Hepatocyte (in vitro differentiated cells): Measurements from ENCODE around the gene FBXL13. TPM values are rescaled to one million over a fixed set of nuclear protein-coding genes. Genes with fewer than 3 reads are reported as not detected.

Experiments
- DNase-seq: peaks from one replicate; pipeline ENCODE4 v3.0.0-alpha.2; 2016; ENCODE audit warnings: low spot score
- H2AFZ ChIP-seq: fragments of 200-600 bp; sonication (generic); 2 replicates; pipeline ENCODE4 v1.6.0; 2016; ENCODE audit warnings: antibody characterized with exemption, mild to moderate bottlenecking
- H3K27ac ChIP-seq: fragments of 200-600 bp; sonication (generic); 2 replicates; pipeline ENCODE4 v1.5.1; 2016; ENCODE audit warnings: mild to moderate bottlenecking
- H3K27me3 ChIP-seq: fragments of 200-600 bp; sonication (generic); 2 replicates; pipeline ENCODE4 v1.6.1; 2016
- H3K36me3 ChIP-seq: fragments of 200-600 bp; sonication (generic); replicated peaks from 2 replicates; pipeline ENCODE4 v1.5.1; 2016; ENCODE audit warnings: low read depth; ENCODE audit not compliant: insufficient read depth
- H3K4me1 ChIP-seq: fragments of 200-600 bp; sonication (generic); 2 replicates; pipeline ENCODE4 v1.5.1; 2016; ENCODE audit warnings: mild to moderate bottlenecking, moderate library complexity; ENCODE audit not compliant: insufficient read depth
- H3K4me2 ChIP-seq: fragments of 200-600 bp; sonication (generic); 2 replicates; pipeline ENCODE4 v1.6.0; 2016
- H3K4me3 ChIP-seq: fragments of 200-600 bp; sonication (generic); 2 replicates; pipeline ENCODE4 v1.5.1; 2016; ENCODE audit warnings: mild to moderate bottlenecking
- H3K79me2 ChIP-seq: fragments of 200-600 bp; sonication (generic); 2 replicates; pipeline ENCODE4 v1.6.0; 2017; ENCODE audit warnings: mild to moderate bottlenecking
- H3K9me2 ChIP-seq: fragments of 200-600 bp; sonication (generic); replicated peaks from 2 replicates; pipeline ENCODE4 v1.6.0; 2017; ENCODE audit warnings: mild to moderate bottlenecking; ENCODE audit not compliant: insufficient read depth
- H3K9me3 ChIP-seq: fragments of 200-600 bp; sonication (generic); 2 replicates; pipeline ENCODE4 v1.5.1; 2016; ENCODE audit warnings: low read depth, mild to moderate bottlenecking
- H4K20me1 ChIP-seq: fragments of 200-600 bp; sonication (generic); 2 replicates; pipeline ENCODE4 v1.6.0; 2016; ENCODE audit warnings: mild to moderate bottlenecking; ENCODE audit not compliant: insufficient read depth, poor library complexity, severe bottlenecking
- CTCF ChIP-seq: fragments of 200-600 bp; sonication (generic); IDR thresholded peaks from 2 replicates; pipeline ENCODE4 v1.5.1; 2016; ENCODE audit warnings: antibody characterized with exemption, mild to moderate bottlenecking; ENCODE audit not compliant: poor library complexity
- EZH2 ChIP-seq: fragments of 200-600 bp; sonication (generic); IDR thresholded peaks from 2 replicates; pipeline ENCODE4 v1.6.1; 2016; ENCODE audit warnings: antibody characterized with exemption, mild to moderate bottlenecking, borderline replicate concordance
- EZH2phosphoT487 ChIP-seq: fragments of 200-600 bp; sonication (generic); IDR thresholded peaks from one replicate; pipeline ENCODE4 v1.6.1; 2018; ENCODE audit warnings: antibody characterized with exemption, mild to moderate bottlenecking, low read depth, moderate library complexity; ENCODE audit not compliant: unreplicated experiment, severe bottlenecking
- WGBS: methylation state at CpG from one replicate; pipeline ENCODE4 v1.1.6; 2016; ENCODE audit warnings: low lambda C conversion rate; ENCODE audit errors: missing lambda C conversion rate; 5-methylcytosine and 5-hydroxymethylcytosine counted together
- polyA plus RNA-seq: library from polyadenylated mRNA; unstranded; fragments of >200 nt; fragmentation: Nextera tagmentation; extraction: Ambion mirVana; gene quantifications from 2 replicates; pipeline ENCODE4 v1.2.1, GENCODE V29; 2016
- total RNA-seq: library from RNA; depleted of rRNA; stranded (reverse); fragments of >200 nt; gene quantifications from 2 replicates; pipeline ENCODE4 v1.2.3, GENCODE V29; 2014

Gene FBXL13
- total and polyA plus RNA-seq, 2 experiments from 2014 or later = 0.30 to 1.8 TPM

- Histone ChIP-seq H3K4me2 (no peak overlapping the region), H3K36me3 (no peaks in the 10 kb centered on the region), H3K27ac (no peak overlapping the region), H3K9me2 (no peaks in the 10 kb centered on the region), H3K4me3 (no peak overlapping the region), H3K79me2 (no peaks in the 10 kb centered on the region), H3K4me1 (peaks cover 19% of the 10 kb centered on the region), H3K27me3 (no peaks in the 10 kb centered on the region), H3K9me3 (no peaks in the 10 kb centered on the region), H2AFZ (no peak overlapping the region), H4K20me1 (no peaks in the 10 kb centered on the region)
- DNase-seq = no peak
- WGBS = 68% methylated on average over 1 of the region's 1 CpG
- TF ChIP-seq EZH2phosphoT487 (no peak), EZH2 (no peak), CTCF (no peak)
Measured at GRCh38 chr7:102834466-102834865, 240.1 kb downstream of the FBXL13 start.

DNA sequence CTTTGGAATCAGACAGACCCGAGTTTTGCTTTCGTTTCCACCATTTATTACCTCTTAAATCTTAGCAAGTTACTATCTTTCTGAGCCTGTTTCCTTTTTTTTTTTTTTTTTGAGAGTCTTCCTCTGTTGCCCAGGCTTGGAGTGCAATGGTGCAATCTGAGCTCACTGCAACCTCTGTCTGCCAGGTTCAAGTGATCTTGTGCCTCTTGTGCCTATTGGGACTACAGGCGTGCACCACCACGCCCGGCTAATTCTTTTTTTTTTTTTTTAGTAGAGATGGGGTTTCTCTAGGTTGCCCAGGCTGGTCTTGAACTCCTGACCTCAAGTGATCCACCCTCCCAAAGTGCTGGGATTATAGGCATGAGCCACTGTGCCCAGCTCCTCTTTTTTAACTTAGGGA is 241.3 kb downstream of the FBXL13 start:
- Histone ChIP-seq H3K27ac (no peak overlapping the region), H3K79me2 (no peaks in the 10 kb centered on the region), H3K4me1 (peaks cover 19% of the 10 kb centered on the region), H3K9me3 (no peaks in the 10 kb centered on the region), H3K4me2 (no peak overlapping the region), H4K20me1 (no peaks in the 10 kb centered on the region), H3K9me2 (no peaks in the 10 kb centered on the region), H3K27me3 (no peaks in the 10 kb centered on the region), H3K4me3 (no peak overlapping the region), H2AFZ (no peak overlapping the region), H3K36me3 (no peaks in the 10 kb centered on the region)
- WGBS = 84% methylated on average over 5 of the region's 5 CpGs
- DNase-seq = no peak
- TF ChIP-seq EZH2phosphoT487 (no peak), CTCF (no peak), EZH2 (no peak)

DNA sequence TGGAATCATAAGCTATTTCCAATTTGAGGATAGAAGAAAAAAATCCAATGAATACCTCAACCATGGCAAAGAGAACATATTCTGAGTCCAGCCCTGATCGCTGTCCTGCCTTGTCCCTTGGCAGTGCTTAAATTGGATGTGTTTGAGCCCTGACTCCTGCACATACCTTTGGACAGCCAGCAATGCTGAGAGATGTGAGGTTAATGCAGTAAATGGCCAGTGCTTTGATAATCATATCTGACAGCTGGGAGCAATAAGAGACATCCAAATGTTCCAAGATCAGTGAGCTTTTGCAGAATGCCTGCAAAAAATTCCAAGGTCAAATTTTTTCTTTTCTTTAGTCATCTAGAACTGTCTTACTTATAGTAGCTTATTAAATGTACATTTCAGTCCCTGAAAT is 241.9 kb downstream of the FBXL13 start:
- H3K27me3 ChIP-seq = no peaks in the 10 kb centered on the region
- 73% methylated on average over 1 of the region's 1 CpG for WGBS
- no peak overlapping the region for H3K4me2 ChIP-seq
- no peaks in the 10 kb centered on the region for H3K36me3 ChIP-seq
- peaks cover 19% of the 10 kb centered on the region for H3K4me1 ChIP-seq
- H3K9me2 ChIP-seq = no peaks in the 10 kb centered on the region
- H3K4me3 ChIP-seq = no peak overlapping the region
- no peaks in the 10 kb centered on the region for H3K9me3 ChIP-seq
- no peak for DNase-seq
- no peaks in the 10 kb centered on the region for H3K79me2 ChIP-seq
- H3K27ac ChIP-seq = no peak overlapping the region
- TF ChIP-seq EZH2phosphoT487 = no peak
- TF ChIP-seq CTCF = no peak
- TF ChIP-seq EZH2 = no peak
- no peak overlapping the region for H2AFZ ChIP-seq
- no peaks in the 10 kb centered on the region for H4K20me1 ChIP-seq

- H2AFZ ChIP-seq = no peak overlapping the region
- peaks cover 7% of the 10 kb centered on the region for H3K4me1 ChIP-seq
- no peaks in the 10 kb centered on the region for H3K36me3 ChIP-seq
- DNase-seq = no peak
- H3K27me3 ChIP-seq = no peaks in the 10 kb centered on the region
- no peak overlapping the region for H3K4me2 ChIP-seq
- H3K27ac ChIP-seq = peak overlapping the region; percentile 28
- no peaks in the 10 kb centered on the region for H3K9me3 ChIP-seq
- WGBS = 42% methylated on average over 2 of the region's 2 CpGs
- no peaks in the 10 kb centered on the region for H4K20me1 ChIP-seq
- TF ChIP-seq EZH2 (no peak), EZH2phosphoT487 (no peak), CTCF (no peak)
- H3K79me2 ChIP-seq = no peaks in the 10 kb centered on the region
- H3K4me3 ChIP-seq = no peak overlapping the region
- no peaks in the 10 kb centered on the region for H3K9me2 ChIP-seq
Measured at GRCh38 chr7:102830197-102830596, 244.4 kb downstream of the FBXL13 start.
